Adipocyte (in vitro differentiated cells): ENCODE measurements around the gene NT5C3A.

ENCODE experiments used
- DNase-seq: peaks from one replicate; pipeline ENCODE4 v3.0.0-alpha.2; 2015; ENCODE audit warnings: low read depth
- H3K27me3 ChIP-seq: replicated peaks from 2 replicates; pipeline ENCODE4 v1.7.0; 2013; ENCODE audit warnings: mild to moderate bottlenecking, low read length, moderate library complexity; ENCODE audit not compliant: control insufficient read depth, insufficient read depth
- H3K36me3 ChIP-seq: 2 replicates; pipeline ENCODE4 v1.7.0; 2013; ENCODE audit warnings: low read length, mild to moderate bottlenecking, moderate library complexity; ENCODE audit not compliant: control insufficient read depth, insufficient read depth, severe bottlenecking
- H3K4me1 ChIP-seq: 2 replicates; pipeline ENCODE4 v1.7.0; 2013; ENCODE audit warnings: mild to moderate bottlenecking, low read length, moderate library complexity; ENCODE audit not compliant: control insufficient read depth, insufficient read depth
- H3K4me3 ChIP-seq: 2 replicates; pipeline ENCODE4 v1.7.0; 2013; ENCODE audit warnings: mild to moderate bottlenecking, low read length, moderate library complexity
- H3K9ac ChIP-seq: 2 replicates; pipeline ENCODE4 v1.7.0; 2013; ENCODE audit warnings: mild to moderate bottlenecking, low read length, moderate library complexity
- H3K9me3 ChIP-seq: 2 replicates; pipeline ENCODE4 v1.7.0; 2013; ENCODE audit warnings: mild to moderate bottlenecking, low read length, moderate library complexity; ENCODE audit not compliant: control insufficient read depth

The NT5C3A gene

GRCh38 chr7:33072471-33072870 is 9.9 kb upstream of the NT5C3A start:
- H3K4me3 ChIP-seq, result no peak overlapping the region
- DNase-seq, result peak; percentile 29
- peaks cover 7% of the 10 kb centered on the region for H3K4me1 ChIP-seq
- no peaks in the 10 kb centered on the region for H3K36me3 ChIP-seq
- H3K9ac ChIP-seq, result no peak overlapping the region
- H3K9me3 ChIP-seq, result peaks cover 8% of the 10 kb centered on the region
- H3K27me3 ChIP-seq, result peaks cover 12% of the 10 kb centered on the region

- no peak for DNase-seq
- Histone ChIP-seq H3K4me1 (peaks cover 7% of the 10 kb centered on the region), H3K27me3 (peaks cover 2% of the 10 kb centered on the region), H3K36me3 (no peaks in the 10 kb centered on the region), H3K4me3 (no peak overlapping the region), H3K9ac (no peak overlapping the region), H3K9me3 (peaks cover 20% of the 10 kb centered on the region)
Measured at GRCh38 chr7:33070831-33071230, 8.3 kb upstream of the NT5C3A start.

- no peaks in the 10 kb centered on the region for H3K36me3 ChIP-seq
- H3K4me3 ChIP-seq, result no peak overlapping the region
- peaks cover 21% of the 10 kb centered on the region for H3K9me3 ChIP-seq
- peaks cover 7% of the 10 kb centered on the region for H3K4me1 ChIP-seq
- DNase-seq, result no peak
- no peak overlapping the region for H3K9ac ChIP-seq
- no peaks in the 10 kb centered on the region for H3K27me3 ChIP-seq
Measured at GRCh38 chr7:33070277-33070676, 7.7 kb upstream of the NT5C3A start.

GRCh38 chr7:33067921-33068320 is 5.3 kb upstream of the NT5C3A start:
- no peaks in the 10 kb centered on the region for H3K27me3 ChIP-seq
- DNase-seq, result no peak
- H3K4me3 ChIP-seq, result no peak overlapping the region
- H3K9me3 ChIP-seq, result peaks cover 21% of the 10 kb centered on the region
- H3K36me3 ChIP-seq, result no peaks in the 10 kb centered on the region
- peaks cover 7% of the 10 kb centered on the region for H3K4me1 ChIP-seq
- H3K9ac ChIP-seq, result no peak overlapping the region

GRCh38 chr7:33066771-33067170 is 4.2 kb upstream of the NT5C3A start:
- peaks cover 21% of the 10 kb centered on the region for H3K9me3 ChIP-seq
- no peaks in the 10 kb centered on the region for H3K36me3 ChIP-seq
- no peak overlapping the region for H3K4me3 ChIP-seq
- H3K9ac ChIP-seq, result no peak overlapping the region
- H3K27me3 ChIP-seq, result no peaks in the 10 kb centered on the region
- DNase-seq, result no peak
- H3K4me1 ChIP-seq, result no peaks in the 10 kb centered on the region

- Histone ChIP-seq H3K36me3 (no peaks in the 10 kb centered on the region), H3K9ac (no peak overlapping the region), H3K27me3 (no peaks in the 10 kb centered on the region), H3K4me3 (no peak overlapping the region), H3K9me3 (peaks cover 21% of the 10 kb centered on the region), H3K4me1 (peaks cover 7% of the 10 kb centered on the region)
- no peak for DNase-seq
Measured at GRCh38 chr7:33065981-33066380, 3.4 kb upstream of the NT5C3A start.

GRCh38 chr7:33062782-33063443 is 337 bp upstream of the NT5C3A start:
- H3K4me1 ChIP-seq, result peaks cover 8% of the 10 kb centered on the region
- peak overlapping the region; percentile 93 for H3K9ac ChIP-seq
- H3K36me3 ChIP-seq, result no peaks in the 10 kb centered on the region
- peaks cover 13% of the 10 kb centered on the region for H3K9me3 ChIP-seq
- peak overlapping the region; percentile 94 for H3K4me3 ChIP-seq
- peak; percentile 98 for DNase-seq
- no peaks in the 10 kb centered on the region for H3K27me3 ChIP-seq

GRCh38 chr7:33061282-33061937 is 1.2 kb downstream of the NT5C3A start:
- peak overlapping the region; percentile 93 for H3K9ac ChIP-seq
- peak; percentile 7 for DNase-seq
- peaks cover 8% of the 10 kb centered on the region for H3K4me1 ChIP-seq
- no peaks in the 10 kb centered on the region for H3K36me3 ChIP-seq
- no peaks in the 10 kb centered on the region for H3K27me3 ChIP-seq
- peak overlapping the region; percentile 94 for H3K4me3 ChIP-seq
- peaks cover 8% of the 10 kb centered on the region for H3K9me3 ChIP-seq

- H3K27me3 ChIP-seq, result no peaks in the 10 kb centered on the region
- no peak overlapping the region for H3K4me3 ChIP-seq
- H3K36me3 ChIP-seq, result no peaks in the 10 kb centered on the region
- H3K4me1 ChIP-seq, result peaks cover 8% of the 10 kb centered on the region
- H3K9ac ChIP-seq, result no peak overlapping the region
- DNase-seq, result no peak
- no peaks in the 10 kb centered on the region for H3K9me3 ChIP-seq
Measured at GRCh38 chr7:33059635-33060034, 2.9 kb downstream of the NT5C3A start.

- Histone ChIP-seq H3K4me3 (no peak overlapping the region), H3K36me3 (no peaks in the 10 kb centered on the region), H3K9me3 (no peaks in the 10 kb centered on the region), H3K27me3 (no peaks in the 10 kb centered on the region), H3K9ac (no peak overlapping the region), H3K4me1 (peaks cover 5% of the 10 kb centered on the region)
- DNase-seq, result no peak
Measured at GRCh38 chr7:33055158-33055557, 7.4 kb downstream of the NT5C3A start.

GRCh38 chr7:33054261-33054964 is 8.2 kb downstream of the NT5C3A start:
- H3K9me3 ChIP-seq, result no peaks in the 10 kb centered on the region
- peaks cover 7% of the 10 kb centered on the region for H3K4me1 ChIP-seq
- DNase-seq, result peak; percentile 15
- H3K4me3 ChIP-seq, result no peak overlapping the region
- no peaks in the 10 kb centered on the region for H3K36me3 ChIP-seq
- no peaks in the 10 kb centered on the region for H3K27me3 ChIP-seq
- H3K9ac ChIP-seq, result no peak overlapping the region
